HG03457 (cell line): ENCODE data around the gene PTPN1.
"Not testable (repeated sequence)": the region's sequence is repeated elsewhere in the genome, so short reads cannot be mapped to it uniquely, and the experiment has no call there.

Source experiments
- ATAC-seq: cut with Tn5 transposase; IDR thresholded peaks from one replicate; pipeline ENCODE4 v1.9.1; 2021; ENCODE audit warnings: moderate number of reproducible peaks; ENCODE audit not compliant: unreplicated experiment

The PTPN1 gene

DNA sequence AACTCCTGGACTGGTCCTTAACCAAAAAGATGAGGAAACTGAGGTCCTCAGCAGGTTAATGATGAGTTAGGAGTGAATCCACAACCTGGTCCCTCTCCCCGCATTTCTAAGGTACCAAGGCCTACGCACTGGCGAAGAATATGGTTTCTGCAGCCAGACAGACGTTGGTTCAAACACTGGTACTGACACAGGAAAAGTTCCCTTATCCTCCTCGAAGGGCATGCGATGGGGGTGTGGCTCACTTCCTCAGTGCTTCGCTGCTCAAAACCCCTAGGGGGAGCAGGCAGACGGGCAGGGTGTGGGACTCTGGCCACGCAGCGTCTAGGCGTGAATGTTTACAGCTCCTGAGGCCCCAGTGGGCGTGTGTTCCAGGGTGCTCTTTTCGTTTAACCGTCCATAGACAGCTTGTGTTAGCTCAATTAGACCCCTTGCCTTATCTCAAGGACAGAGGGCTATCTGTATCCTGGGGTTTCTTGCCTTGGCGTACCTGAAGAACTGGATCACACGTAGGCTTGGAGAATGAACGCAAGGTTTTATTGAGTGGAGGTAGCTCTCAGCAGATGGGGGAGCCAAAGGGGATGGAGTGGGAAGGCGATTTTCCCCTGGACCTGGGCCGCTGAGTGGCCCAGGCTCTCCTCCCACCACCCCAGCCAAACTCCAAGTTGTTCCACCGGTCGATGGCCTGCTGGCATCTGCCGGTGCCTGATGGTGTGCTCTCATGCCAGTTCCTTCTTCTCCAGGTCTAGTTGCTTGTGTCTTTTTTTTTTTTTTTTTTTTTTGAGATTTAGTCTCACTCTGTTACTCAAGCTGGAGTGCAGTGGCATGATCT is 31.8 kb upstream of the PTPN1 start:
- no peak for ATAC-seq

DNA sequence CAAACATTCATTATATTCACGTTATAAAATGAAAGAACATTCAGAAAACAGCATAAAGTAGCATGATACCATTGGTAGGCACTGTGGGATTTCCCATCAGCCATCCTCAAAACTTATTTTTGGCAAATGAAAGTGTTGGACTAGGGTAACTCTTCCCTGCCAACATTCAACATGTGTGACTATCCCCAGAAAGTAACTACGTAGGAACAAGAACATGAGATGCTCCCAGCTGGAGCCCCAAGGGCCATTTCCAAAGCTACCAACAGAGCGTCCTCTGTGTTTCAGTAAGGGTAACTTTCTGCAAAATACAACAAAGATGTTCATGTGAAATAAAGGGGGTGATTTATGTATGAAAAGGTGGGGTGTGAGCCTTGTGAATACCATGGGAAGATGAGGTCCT is 28.4 kb upstream of the PTPN1 start:
- no peak for ATAC-seq

DNA sequence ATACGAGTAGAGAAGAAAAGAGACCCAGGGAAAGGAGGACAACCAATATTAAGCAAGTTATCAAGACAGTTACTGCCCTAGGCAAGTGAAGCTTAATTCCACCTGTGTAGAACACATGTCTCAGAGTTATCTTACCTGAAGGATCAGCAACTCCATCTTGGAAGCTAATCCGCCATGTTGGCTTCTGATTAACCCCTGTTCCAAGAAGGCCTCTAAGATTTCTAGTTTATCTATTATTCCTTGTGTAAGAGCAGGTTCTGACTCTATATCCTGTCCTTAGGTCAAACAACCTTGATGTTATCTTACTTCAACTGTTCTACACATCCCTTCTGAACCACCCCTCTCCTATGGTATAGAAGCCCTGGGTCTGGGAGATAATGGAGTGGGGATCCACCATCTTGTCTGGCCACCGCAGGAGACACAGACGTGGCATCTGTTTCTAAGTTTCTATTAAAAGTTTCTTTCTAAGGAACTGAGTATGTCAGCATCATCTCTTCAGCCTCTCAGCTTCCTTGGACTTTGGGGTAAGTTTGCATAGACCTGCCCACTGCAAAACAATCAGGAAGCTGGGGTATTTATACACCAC is 27.7 kb upstream of the PTPN1 start:
- ATAC-seq, result no peak

DNA sequence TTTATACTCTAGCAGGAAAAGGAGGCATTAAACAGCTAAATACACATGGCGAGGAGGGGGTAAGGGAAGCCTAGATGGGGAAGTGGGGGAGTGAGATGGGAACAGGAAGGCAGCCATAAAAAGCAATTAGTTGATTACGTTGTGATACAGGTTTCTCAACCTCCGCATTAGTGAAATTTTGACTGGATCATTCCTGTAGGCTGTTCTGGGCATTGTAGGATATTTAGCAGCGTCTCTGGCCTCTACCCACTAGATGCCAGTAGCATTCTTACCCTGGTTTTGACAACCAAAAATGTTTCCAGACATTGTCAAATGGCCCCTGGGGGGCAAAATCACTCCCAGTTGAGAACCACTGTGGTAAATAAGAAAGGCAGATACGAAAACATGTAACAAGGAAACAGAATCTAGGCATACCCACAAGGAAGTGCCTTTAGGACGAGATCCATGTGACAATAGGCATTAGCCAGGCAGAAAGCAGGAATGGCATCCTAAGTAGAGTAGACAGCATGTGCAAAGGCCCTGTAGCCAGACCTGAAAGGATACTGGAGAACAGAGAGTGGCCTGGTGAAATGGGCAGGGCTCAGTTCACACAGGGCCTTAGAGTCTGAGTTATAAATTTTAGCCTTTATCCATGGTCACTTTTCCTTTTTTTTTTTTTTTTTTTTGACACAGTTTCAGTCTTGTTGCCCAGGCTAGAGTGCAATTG is 25.8 kb upstream of the PTPN1 start:
- no peak for ATAC-seq

DNA sequence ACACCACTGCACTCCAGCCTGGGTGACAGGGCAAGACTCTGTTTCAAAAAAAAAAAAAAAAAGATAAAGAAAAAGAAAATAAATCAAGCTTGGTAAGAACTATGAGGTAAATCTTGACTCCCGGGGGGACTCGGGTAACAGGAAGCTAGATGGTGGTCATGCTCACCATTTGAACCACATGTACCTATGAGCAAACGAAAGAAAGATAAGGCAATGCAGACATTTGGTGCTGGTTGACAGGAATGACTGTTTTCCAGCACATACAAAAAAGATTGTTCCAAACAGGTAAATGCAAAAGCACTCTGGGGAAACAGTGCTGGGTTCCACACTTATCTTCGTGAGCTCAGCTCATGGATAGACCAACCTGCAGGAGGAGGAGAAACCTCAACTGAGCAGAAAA is 22.8 kb upstream of the PTPN1 start:
- no peak for ATAC-seq

DNA sequence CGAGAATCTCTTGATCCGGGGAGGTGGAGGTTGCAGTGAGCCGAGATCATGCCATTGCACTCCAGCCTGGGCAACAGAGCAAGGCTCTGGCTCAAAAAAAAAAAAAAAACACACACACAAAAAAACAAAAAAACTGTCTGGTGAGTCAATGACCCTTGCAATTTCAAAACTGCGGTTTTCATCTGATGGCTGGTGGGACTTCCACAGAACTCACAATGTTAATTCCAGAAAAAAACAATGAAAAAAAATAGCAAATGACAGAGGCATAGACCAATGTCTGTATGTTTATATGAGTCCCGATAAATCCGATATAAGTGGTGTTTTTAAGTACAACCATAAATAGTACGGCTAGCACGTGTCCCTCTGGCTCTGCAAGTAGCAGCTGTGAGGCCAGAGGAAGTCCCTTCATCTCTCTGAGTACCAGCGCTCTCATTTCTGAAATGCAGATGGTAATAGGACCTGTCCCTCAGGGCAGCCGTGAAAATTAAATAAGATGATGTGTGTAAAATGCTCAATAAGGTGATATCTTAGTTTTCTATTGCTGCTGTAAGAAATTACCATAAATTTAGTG is 21.9 kb upstream of the PTPN1 start:
- no peak for ATAC-seq

DNA sequence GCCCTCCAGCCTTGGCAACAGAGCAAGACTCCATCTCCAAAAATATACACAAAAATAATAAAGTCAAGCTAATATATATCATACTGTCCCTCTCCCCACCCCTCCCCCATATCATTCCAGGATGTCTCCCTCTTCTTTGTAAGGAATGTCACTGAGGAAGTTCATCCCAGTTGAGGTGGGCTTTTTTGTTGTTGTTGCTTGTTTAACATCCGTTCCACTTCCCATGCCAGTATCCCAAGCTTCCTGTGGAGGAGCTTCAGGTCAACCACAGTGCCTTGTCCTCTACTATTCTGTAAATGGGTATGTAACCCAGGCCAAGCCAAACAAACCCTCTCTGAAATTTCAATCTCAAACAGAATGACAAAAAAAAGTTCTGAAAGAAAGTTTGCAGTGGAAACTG is 19.0 kb upstream of the PTPN1 start:
- no peak for ATAC-seq

DNA sequence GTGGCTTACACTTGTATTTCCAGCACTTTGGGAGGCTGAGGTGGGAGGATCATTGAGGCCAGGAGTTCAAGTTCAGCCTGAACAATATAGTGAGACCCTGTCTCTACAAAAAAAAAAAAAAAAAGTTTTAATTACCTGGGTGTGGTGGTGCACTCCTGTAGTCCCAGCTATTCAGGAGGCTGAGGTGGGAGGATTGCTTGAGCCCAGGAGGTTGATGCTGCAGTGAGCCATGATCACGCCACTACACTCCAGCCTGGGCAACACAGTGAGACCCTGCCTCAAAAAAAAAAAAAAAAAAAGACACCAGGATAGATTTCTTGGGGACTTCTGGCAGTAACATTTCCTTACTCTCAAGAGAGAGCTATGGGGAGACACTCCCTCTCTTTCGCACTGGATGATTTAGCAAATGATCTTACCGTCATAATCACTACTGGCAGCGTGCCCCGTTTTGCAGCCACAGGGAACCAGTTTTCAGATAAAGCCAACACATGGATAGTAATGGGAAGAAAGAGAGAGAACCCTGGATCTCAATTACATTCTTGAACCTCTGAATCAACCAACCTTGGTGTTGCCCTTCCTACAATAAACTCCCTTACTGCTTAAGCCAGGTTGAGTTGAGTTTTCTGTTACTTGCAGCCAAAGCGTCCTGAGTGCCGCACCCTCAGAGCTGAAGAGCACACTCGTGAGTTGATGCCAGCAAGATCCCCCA is 18.1 kb upstream of the PTPN1 start:
- ATAC-seq, result no peak

DNA sequence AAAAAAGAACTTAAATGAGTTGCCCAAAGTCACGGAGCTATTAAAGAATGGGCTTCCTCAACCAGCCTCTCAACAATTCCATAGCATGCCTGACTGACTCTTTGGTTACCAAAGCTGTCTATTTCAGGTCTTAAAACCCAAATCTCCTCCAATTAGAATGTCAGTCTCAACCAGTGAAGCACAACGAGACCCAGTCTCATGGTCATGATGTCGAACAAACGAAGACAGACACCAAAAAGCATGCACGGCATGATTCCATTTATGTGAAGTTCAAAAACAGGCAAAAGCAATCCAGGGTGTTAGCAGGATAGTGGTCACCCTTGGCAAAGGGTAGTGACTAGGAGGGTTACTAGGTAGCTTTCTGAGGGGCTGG is 16.3 kb upstream of the PTPN1 start:
- no peak for ATAC-seq

DNA sequence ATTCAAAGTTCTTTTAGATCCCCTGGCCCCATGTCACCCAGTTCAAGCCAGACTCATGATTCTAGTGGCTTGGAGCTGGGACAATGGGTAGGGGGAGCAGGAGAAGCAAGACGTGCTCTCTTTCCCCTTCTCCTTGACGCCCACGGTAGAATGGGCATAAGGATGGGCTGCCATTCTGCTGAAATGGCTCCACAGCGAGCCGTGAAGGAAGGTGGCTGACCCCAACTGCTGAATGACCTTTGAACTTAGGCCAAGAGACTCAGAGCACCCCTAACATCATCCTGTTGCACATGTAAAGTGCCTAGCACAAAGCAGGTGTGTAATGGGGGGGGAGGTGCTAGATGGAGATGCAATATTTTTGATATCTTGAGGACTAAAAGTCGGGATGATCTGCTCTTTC is 15.8 kb upstream of the PTPN1 start:
- no peak for ATAC-seq

DNA sequence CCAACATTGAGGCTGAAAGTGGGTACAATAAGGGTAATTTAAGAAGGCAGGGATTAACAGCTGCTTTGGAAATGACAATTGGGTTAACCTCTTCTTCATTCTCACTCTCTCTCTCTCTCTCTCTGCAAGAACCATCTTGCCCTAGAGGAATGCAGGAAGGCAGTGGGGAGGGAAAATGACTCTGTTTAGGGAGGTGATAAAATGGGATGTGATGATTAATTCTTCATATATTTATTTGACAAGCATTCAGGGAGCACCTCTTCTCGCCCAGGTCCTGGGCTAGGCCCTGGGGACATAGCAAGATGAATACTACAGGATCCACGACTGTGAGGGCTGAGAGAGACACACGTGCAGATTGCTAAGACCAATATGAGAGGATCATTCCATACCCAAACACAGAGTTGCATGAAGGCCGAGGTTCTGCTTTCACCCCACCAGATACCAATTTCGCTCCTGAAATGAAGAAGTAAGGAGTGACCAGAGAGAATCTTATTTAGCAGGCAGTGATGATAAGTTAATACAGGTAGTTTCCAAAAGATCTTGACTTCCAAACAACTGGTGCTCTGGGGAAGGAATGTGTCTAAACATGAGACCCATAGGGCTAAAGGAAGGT is 13.3 kb upstream of the PTPN1 start:
- no peak for ATAC-seq

DNA sequence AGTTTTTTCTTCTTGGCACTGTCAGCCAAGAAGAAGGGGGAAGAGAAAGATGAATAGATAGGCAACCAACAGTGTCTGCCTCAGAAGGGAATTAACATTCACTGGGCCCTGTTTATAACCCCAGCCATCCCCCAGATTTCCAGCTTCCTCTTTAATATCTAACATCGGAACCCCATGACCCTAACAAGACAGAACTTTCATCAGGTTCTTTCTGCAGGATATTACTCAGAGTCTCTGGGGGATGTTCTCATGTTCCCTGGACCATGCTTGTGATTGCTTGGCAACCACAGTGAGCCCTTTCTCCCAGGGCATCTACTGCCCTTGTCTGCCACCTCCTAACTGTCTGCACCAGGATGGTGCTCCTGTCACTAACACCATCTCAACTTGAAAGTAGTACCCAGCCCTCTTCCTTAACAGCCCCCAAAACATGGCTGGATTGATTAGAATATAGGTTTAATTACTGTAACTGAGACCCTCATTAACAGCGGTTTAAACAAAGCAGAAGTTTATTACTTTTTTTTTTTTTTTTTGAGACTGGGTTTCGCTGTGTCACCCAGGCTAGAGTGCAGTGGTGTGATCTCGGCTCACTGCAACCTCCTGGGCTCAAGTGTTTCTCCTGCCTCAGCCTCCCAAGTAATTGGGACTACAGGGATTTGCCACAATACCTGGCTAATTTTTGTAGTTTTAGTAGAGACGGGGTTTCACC is 12.0 kb upstream of the PTPN1 start:
- no peak for ATAC-seq

DNA sequence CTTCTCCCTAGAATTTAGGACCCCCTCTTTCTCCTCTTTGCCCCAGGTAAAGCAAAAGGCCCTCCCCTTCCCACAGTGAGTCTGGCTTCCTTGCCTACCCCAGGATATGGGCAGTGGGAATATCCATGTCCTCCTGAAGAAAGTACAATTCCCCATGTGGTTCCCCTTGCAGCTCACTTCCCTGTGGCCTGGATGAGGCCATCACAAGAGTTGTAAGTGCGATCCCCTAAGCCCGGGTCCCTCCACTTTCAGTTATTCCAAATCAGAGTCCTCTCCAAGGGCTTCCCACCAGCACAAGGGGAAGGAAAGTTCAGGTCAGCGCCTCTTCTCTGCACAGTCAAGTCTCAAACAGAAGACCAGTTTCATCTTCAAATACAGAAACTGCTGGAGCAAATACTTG is 10.2 kb upstream of the PTPN1 start:
- no peak for ATAC-seq

DNA sequence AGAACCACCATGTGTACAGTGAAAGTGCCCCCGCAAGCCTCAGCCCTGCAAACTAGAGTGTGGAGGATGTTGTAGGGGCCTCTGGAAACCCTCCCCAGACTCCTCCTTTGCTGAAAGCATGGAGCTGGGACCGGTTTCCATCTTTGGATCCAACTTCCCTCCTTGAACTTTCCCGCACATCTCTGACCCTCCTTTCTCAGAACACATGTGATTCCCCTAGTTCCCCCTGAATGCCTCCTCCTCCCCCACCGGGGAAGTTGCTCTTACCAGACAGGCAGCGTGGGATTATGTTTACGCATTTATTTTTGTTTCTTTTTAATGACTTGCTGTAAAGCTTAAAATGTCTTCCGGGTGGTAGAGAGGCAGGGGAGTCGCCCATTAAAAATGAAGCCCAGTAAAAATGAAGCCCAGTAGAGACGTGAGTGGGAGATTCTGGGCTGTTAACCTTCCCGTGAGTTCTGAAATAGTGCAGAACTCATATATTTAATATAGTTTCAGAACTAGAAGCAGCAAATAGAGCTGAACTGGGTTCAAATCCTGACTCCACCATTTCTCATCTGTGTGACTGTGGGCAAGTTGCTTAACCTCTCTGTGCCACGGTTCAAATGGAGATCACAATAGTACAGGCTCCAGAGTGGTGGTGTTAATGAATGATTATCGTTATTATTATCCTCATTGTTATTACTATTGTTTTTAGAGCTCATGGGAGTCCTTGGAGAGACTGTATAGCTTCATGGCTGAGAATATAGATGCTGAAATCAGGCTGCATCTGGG is 8.0 kb upstream of the PTPN1 start:
- ATAC-seq, result no peak

DNA sequence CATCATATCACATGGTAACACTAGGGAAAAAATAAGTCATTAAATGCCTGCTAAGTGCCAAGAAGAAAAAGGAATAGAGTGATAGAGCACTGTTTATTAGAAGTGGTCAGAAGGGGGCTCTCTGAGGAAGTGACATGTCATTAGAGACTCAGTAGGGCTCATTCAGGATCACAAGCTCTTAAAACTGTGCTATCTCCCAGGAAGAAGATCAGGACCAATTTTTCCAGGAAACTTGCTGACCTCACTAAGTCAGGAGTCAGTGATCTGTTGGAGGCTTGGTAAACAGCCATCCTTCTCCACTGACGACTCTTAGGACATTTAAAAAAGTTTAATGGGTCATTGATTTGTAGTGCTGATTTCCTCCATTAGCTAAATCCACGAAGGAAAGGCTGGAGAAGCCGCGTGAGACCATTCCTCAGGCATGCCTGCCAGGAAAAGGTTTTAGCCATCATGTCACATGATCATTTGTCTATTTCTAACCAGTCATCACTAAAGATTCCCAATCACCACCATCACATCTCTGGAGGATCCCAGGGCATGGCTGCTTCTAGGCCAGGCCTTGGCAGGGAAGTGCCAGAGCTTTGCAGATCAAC is 5.9 kb upstream of the PTPN1 start:
- ATAC-seq, result no peak

DNA sequence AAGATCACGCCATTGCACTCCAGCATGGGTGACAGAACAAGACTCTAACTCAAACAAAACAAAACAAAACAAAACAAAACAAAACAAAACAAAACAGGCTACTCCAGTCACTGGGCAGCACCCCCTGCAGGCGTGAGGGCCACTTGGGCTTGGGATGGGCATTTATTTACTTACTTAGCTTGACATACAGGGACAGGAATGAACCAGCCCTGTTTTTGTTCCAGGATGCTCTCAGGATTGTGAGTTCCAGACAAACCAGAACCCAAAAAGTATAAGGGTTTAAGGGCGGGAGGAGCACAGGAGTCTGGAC is 4.0 kb upstream of the PTPN1 start:
- no peak for ATAC-seq

DNA sequence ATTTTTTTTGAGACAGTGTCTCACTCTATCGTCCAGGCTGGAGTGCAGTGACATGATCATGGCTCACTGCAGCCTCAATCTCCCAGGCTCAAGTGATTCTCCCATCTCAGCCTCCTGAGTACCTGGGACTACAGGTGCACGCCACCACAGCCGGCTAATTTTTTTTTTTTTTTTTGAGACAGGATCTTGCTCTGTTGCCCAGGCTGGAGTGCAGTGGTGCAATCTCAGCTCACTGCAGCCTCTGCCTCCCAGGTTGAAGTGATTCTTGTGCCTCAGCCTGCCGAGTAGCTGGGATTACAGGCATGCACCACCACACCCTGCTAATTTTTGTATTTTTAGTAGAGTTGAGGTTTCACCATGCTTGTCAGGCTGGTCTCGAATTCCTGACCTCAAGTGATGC is 2.4 kb upstream of the PTPN1 start:
- ATAC-seq, result not testable (repeated sequence)

DNA sequence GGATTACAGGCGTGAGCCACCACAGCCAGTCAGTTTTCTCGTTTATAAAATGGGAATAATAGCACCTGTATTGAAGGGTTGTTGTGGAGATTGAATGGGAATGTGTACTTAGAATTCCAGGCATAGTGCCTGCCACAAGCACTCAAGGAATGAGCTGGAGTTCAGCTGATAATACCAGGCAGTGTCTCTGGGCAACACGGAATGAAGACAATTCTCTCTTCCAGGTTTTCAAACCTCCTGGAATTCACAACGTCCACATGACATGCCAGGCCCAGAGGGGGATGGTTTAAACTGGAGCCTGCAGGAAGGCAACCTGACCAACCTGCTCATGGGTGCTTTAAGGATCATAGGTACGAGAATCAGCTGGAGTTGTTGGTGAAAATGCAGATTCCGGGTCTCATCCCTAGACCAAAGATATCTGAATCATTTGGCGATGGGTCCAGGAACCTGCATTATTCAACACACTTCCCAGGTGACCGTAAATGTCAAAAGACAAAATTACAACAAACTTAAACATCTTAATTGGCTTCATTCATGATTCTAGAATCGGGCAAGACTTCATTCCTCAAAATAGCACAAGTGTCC is 1.9 kb upstream of the PTPN1 start:
- no peak for ATAC-seq
